GM08714 (cell line): Measurements from ENCODE around the gene OTUD3.

ENCODE experiments used
- H3K4me3 ChIP-seq: fragments of 200-500 bp; sonication (Bioruptor generic); 2 replicates; pipeline ENCODE4 v1.5.1; 2014; ENCODE audit warnings: mild to moderate bottlenecking, low read length, inconsistent platforms
- ZNF274 ChIP-seq: IDR thresholded peaks from 2 replicates; pipeline ENCODE4 v1.6.1; 2012; ENCODE audit warnings: mild to moderate bottlenecking, low read depth, low read length

OTUD3 gene

GRCh38 chr1:19942657-19943056 is 60.5 kb downstream of the OTUD3 start:
- no peak overlapping the region for H3K4me3 ChIP-seq

DNA sequence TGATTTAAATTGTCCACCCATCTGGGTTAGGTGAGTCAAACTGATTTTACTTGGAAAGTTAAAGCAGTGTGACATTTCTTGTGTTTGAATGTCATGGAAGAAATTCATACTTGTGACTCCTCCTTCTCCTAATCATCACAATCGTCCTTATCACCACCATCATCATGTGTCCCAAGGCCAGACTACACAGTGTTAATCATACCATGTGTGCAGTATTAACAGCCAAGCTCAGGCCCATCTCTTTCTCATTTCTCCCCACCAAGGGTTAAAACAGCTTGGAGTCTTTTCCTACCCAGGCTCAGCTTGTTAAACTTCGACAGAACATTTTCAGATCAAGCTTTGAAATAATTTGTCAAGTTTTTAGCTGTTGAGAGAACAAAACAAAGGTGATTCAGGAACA is 63.7 kb downstream of the OTUD3 start:
- no peak overlapping the region for H3K4me3 ChIP-seq
- TF ChIP-seq ZNF274: no peak

More at GRCh38 chr1:19942657-19943056, 60.5 kb downstream of the OTUD3 start:
- no peak for TF ChIP-seq ZNF274

DNA sequence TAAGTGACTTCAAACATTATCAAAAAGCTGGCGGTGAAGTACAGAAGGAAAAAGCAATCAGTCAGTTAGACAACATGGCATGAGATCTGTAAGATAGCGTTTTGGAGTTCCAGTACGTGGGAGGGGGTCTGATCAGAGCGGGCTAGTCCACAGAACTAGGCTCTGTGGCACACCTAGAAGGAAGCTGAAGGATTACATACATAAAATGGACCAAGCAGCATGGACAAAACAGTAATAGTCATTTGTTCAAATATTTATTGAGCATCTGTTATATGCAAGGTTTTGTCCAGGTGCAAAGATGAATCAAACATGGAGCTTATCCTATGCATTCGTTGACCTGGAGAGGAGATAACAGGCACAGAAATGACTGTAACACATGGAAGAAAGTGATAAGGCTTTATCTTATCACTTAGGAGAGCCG is 64.1 kb downstream of the OTUD3 start:
- H3K4me3 ChIP-seq: no peak overlapping the region
- no peak for TF ChIP-seq ZNF274

- TF ChIP-seq ZNF274: no peak
- no peak overlapping the region for H3K4me3 ChIP-seq
These were observed 64.8 kb downstream of the OTUD3 start for GRCh38 chr1:19946971-19947370.

GRCh38 chr1:19949016-19949415 is 66.8 kb downstream of the OTUD3 start:
- H3K4me3 ChIP-seq: no peak overlapping the region
- no peak for TF ChIP-seq ZNF274

DNA sequence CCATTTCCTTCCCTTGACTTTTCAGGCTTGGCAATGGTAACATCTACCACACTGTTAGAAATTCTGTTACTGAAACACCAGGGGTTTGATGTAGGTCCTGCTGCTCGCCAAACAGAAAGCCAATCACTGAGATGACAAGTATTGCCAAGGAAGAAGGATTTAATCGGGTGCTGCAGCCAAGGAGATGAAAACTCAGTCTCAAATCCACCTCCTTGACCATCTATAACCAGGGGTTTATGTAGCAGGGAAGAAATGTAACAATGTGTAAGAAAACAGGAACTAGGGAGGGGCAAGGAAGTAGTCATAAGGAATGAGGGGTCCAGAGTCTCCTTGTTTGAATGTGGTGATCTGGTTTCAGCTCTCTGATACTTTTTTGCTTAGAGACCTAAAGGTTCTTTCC is 71.9 kb downstream of the OTUD3 start:
- no peak overlapping the region for H3K4me3 ChIP-seq
- TF ChIP-seq ZNF274: no peak

DNA sequence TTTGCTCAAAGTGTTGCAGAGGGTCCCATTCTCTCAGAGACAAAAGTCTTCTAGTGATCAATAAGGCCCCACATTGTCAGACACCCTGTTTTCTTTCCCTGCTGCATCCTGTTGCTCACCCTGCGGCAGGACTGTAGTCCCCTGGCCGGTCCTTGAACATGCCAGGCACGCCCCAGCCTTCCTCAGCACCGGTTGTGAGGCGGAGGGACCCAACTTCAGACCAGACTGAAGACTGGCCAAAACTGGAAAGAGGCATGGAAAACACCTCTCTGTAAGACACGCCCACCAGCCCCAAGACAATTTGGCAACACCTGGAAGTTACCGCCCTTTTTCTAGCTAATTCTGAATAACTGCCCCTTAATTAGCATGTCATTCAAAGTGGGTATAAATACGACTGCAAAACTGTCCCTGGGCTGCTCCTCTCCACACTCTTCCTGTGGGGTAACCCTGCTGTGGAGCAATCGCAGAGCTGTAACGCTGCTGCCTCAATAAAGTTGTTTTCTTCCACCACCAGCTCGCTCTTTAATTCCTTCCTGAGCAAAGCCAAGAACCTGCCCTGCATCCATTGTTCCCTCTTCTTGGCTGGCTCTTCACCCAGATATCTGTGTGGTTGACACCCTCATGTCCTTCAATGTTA is 73.5 kb downstream of the OTUD3 start:
- no peak overlapping the region for H3K4me3 ChIP-seq
- no peak for TF ChIP-seq ZNF274

GRCh38 chr1:19957779-19958178 is 75.6 kb downstream of the OTUD3 start:
- no peak for TF ChIP-seq ZNF274
- no peak overlapping the region for H3K4me3 ChIP-seq

DNA sequence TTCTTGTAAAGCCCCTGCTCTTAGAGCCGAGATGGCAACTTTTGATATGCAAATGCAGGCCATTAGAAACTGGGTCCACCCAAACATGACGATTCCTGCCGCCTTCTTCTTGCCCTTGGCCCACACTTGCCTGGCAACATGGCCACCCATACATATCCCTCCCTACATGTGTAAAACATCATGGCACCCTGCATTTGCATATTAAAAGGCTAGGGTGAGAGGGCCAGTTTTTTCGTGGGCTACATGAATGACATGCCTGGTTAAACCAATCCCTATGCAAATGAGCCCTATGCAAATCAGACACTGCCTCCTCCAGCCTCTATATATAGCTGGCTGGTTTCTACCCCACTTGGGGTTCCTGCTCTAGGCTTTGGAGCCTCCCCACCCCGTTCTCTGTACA is 78.4 kb downstream of the OTUD3 start:
- TF ChIP-seq ZNF274: no peak
- no peak overlapping the region for H3K4me3 ChIP-seq
